Measurements from ENCODE around the gene SGTB.

DNA sequence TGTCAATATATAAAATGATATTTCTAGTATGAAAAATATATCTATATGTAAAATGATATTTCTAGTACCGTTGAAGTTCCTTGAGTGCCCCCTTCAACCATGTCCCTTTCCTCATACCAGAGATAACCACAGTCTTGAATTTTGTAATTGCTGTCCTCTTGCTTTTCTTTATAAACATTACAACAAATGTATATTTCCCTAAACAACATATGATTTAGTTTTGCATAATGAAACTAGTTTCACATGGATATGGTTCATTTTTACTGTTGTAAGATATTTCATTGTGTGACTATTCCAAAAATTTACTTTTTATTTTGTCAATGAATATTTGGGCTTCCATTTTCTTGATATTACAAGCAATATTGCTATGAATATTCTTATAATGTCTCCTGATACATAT, 14.1 kb upstream of the SGTB start:
- TF ChIP-seq, protein P1, sequence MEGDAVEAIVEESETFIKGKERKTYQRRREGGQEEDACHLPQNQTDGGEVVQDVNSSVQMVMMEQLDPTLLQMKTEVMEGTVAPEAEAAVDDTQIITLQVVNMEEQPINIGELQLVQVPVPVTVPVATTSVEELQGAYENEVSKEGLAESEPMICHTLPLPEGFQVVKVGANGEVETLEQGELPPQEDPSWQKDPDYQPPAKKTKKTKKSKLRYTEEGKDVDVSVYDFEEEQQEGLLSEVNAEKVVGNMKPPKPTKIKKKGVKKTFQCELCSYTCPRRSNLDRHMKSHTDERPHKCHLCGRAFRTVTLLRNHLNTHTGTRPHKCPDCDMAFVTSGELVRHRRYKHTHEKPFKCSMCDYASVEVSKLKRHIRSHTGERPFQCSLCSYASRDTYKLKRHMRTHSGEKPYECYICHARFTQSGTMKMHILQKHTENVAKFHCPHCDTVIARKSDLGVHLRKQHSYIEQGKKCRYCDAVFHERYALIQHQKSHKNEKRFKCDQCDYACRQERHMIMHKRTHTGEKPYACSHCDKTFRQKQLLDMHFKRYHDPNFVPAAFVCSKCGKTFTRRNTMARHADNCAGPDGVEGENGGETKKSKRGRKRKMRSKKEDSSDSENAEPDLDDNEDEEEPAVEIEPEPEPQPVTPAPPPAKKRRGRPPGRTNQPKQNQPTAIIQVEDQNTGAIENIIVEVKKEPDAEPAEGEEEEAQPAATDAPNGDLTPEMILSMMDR (IDR thresholded peaks at IDR 0.05), result no peak
- no peak for TF ChIP-seq POLR2A (IDR thresholded peaks at IDR 0.05)

Measured in body of pancreas (tissue), 4 donors.